ENCODE measurements around the gene RNU6-9. TPM values are rescaled to one million over a fixed set of nuclear protein-coding genes. Genes with fewer than 3 reads are reported as not detected.
"Not testable (repeated sequence)": the region's sequence is repeated elsewhere in the genome, so short reads cannot be mapped to it uniquely, and the experiment has no call there.

Gene RNU6-9
- total RNA-seq, 1 donor from 2014 or later = not detected

DNA sequence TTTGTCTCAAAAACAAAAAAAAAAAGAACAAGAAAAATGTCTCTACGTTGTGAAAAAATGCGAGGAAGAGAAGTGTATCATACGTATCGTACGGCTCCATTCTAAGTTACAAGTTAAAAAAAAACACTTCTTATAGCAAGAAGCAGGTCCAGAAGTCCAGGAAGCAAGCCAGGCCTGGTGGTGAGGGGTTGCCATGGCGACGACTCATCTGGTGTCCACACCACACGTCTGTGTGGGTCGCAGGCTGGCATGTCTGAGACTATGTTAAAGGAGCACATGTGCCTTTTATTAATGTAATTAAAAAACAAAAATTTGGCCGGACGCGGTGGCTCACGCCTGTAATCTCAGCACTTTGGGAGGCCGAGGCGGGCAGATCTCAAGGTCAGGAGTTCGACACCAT lies 6.2 kb upstream of the RNU6-9 start:
- Mint-ChIP-seq H3K4me3 (peak overlapping the region; percentile 35), H3K9me3 (no peaks in the 10 kb centered on the region), H3K27me3 (ENCODE audit: low read depth) (no peaks in the 10 kb centered on the region), H3K4me1 (no peaks in the 10 kb centered on the region), H3K36me3 (ENCODE audit: low read depth) (no peaks in the 10 kb centered on the region), H3K27ac (ENCODE audit: unreplicated experiment) (peak overlapping the region; percentile 10)
- DNase-seq (ENCODE audit: low read depth, low spot score) = no peak
- TF ChIP-seq CTCF (conservative IDR thresholded peaks at IDR 0.05) = no peak

GRCh38 chr19:887599-887998 lies 5.7 kb upstream of the RNU6-9 start:
- Mint-ChIP-seq H3K36me3 (ENCODE audit: low read depth) (no peaks in the 10 kb centered on the region), H3K4me3 (peak overlapping the region; percentile 35), H3K27ac (ENCODE audit: unreplicated experiment) (no peak overlapping the region), H3K4me1 (no peaks in the 10 kb centered on the region), H3K27me3 (ENCODE audit: low read depth) (no peaks in the 10 kb centered on the region), H3K9me3 (no peaks in the 10 kb centered on the region)
- no peak for TF ChIP-seq CTCF (conservative IDR thresholded peaks at IDR 0.05)
- DNase-seq (ENCODE audit: low read depth, low spot score) = no peak

DNA sequence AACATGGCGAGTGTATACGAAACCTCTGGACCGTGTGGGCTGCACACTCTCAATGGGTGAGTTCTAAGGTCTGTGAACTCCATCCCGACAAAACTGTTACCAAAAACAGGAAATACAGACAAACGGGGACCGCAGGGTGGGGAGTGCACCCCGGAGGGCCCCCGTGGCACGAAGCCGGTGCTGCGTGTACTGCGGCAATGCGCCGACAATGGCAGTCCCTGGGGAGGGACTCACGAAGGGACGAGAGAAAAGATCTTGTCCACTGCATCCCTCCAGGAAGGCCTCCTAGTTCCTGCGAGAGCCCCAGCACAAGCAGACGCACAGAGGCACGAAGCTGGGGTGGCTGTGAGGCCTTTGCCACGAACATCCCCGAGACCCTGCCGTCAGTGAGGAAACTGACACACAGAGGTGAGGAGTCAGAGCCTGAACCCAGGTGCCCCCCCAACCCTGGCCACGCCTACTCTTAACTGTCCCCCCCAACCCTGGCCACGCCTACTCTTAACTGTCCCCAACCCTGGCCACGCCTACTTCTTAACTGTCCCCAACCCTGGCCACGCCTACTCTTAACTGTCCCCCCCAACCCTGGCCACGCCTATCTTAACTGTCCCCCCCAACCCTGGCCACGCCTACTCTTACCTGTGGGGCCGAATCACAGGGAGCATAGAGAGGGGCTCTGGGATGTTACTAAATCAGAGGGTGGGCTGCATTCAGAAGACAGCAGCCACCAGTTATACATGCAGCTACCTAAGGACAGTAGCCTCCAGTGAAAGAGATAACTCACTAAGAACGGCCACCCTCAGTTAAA lies 4.5 kb upstream of the RNU6-9 start:
- TF ChIP-seq CTCF (conservative IDR thresholded peaks at IDR 0.05) = no peak
- DNase-seq (ENCODE audit: low read depth, low spot score) = no peak
- H3K4me1 Mint-ChIP-seq = peaks cover 8% of the 10 kb centered on the region

GRCh38 chr19:889662-890295 lies 3.5 kb upstream of the RNU6-9 start:
- H3K4me1 Mint-ChIP-seq = peaks cover 10% of the 10 kb centered on the region
- peak overlapping the region; percentile 72 for H3K4me3 Mint-ChIP-seq
- peaks cover 6% of the 10 kb centered on the region for H3K27me3 Mint-ChIP-seq (ENCODE audit: low read depth)
- H3K9me3 Mint-ChIP-seq = no peaks in the 10 kb centered on the region
- DNase-seq (ENCODE audit: low read depth, low spot score) = no peak
- no peak for TF ChIP-seq CTCF (conservative IDR thresholded peaks at IDR 0.05)
- H3K36me3 Mint-ChIP-seq (ENCODE audit: low read depth) = no peaks in the 10 kb centered on the region
- no peak overlapping the region for H3K27ac Mint-ChIP-seq (ENCODE audit: unreplicated experiment)

More for the DNA sequence above, 4.5 kb upstream of the RNU6-9 start:
- Mint-ChIP-seq H3K9me3 (no peaks in the 10 kb centered on the region), H3K4me3 (peak overlapping the region; percentile 80), H3K27me3 (ENCODE audit: low read depth) (peaks cover 6% of the 10 kb centered on the region), H3K36me3 (ENCODE audit: low read depth) (no peaks in the 10 kb centered on the region), H3K27ac (ENCODE audit: unreplicated experiment) (no peak overlapping the region)

GRCh38 chr19:890831-891230 lies 2.5 kb upstream of the RNU6-9 start:
- Mint-ChIP-seq H3K27ac (ENCODE audit: unreplicated experiment) (no peak overlapping the region), H3K36me3 (ENCODE audit: low read depth) (no peaks in the 10 kb centered on the region), H3K4me3 (peak overlapping the region; percentile 79), H3K27me3 (ENCODE audit: low read depth) (peaks cover 6% of the 10 kb centered on the region), H3K9me3 (no peaks in the 10 kb centered on the region), H3K4me1 (peaks cover 10% of the 10 kb centered on the region)
- TF ChIP-seq CTCF (conservative IDR thresholded peaks at IDR 0.05) = no peak
- DNase-seq (ENCODE audit: low read depth, low spot score) = no peak

DNA sequence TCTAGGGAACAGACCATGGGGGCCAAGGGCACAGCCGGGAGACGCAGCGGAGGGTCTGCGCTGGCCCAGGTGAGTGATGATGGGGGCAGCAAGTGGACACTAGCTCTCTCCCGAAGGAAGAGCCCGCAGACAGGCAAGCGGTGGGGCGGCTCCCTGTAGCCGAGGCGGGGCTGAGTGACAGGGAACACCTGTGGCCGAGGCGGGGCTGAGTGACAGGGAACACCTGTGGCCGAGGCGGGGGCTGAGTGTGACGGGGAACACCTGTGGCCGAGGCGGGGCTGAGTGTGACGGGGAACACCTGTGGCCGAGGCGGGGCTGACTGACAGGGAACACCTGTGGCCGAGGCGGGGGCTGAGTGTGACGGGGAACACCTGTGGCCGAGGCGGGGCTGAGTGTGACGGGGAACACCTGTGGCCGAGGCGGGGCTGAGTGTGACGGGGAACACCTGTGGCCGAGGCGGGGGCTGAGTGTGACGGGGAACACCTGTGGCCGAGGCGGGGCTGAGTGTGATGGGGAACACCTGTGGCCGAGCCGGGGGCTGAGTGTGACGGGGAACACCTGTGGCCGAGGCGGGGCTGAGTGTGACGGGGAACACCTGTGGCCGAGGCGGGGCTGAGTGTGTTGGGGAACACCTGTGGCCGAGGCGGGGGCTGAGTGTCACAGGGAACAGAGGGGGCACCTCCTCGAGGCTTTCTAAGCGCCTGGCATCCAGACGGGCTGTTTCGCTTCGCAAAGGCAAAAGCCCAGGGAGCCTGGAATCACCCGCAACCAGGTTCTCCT lies 1.7 kb upstream of the RNU6-9 start:
- not testable (repeated sequence) for H3K9me3 Mint-ChIP-seq; H3K27me3 Mint-ChIP-seq (ENCODE audit: low read depth); H3K36me3 Mint-ChIP-seq (ENCODE audit: low read depth); DNase-seq (ENCODE audit: low read depth, low spot score); H3K27ac Mint-ChIP-seq (ENCODE audit: unreplicated experiment)
- Mint-ChIP-seq H3K4me1 (peaks cover 10% of the 10 kb centered on the region), H3K4me3 (peak overlapping the region; percentile 89)
